ENCODE measurements around the gene GPR68.

The GPR68 gene

DNA sequence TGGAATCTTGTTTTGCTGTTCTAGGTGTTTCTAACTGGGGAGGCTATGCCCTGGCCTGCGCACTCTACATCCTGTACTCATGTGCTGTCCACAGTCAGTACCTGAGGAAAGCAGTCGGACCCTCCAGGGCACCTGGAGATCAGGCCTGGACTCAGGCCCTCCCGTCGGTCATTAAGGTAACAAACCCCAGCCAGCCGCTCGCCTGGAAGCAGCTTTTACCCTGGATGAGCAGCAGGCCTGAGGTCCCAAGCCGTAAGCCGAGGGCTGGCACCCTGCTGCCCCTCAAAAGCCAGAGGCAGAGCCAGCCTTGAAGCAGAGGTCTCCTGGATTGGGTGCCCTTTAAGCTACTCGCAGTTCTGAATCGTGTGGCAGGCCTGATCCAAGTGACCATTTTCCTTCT, 29.1 kb downstream of the GPR68 start:
- no peak overlapping the region for H3K4me3 ChIP-seq (ENCODE audit: low read depth, low read length)
- no peak for DNase-seq (ENCODE audit: low read depth, low spot score)
- ChIA-PET POLR2A (no interaction called here), CTCF (interaction anchor here (1.1 kb wide), 1 partner anchor 38 kb away, joined by 4 read pairs; no protein-coding TSS in a partner anchor)
- TF ChIP-seq, protein P1, sequence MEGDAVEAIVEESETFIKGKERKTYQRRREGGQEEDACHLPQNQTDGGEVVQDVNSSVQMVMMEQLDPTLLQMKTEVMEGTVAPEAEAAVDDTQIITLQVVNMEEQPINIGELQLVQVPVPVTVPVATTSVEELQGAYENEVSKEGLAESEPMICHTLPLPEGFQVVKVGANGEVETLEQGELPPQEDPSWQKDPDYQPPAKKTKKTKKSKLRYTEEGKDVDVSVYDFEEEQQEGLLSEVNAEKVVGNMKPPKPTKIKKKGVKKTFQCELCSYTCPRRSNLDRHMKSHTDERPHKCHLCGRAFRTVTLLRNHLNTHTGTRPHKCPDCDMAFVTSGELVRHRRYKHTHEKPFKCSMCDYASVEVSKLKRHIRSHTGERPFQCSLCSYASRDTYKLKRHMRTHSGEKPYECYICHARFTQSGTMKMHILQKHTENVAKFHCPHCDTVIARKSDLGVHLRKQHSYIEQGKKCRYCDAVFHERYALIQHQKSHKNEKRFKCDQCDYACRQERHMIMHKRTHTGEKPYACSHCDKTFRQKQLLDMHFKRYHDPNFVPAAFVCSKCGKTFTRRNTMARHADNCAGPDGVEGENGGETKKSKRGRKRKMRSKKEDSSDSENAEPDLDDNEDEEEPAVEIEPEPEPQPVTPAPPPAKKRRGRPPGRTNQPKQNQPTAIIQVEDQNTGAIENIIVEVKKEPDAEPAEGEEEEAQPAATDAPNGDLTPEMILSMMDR (IDR thresholded peaks at IDR 0.05; ENCODE audit: insufficient read depth, low read length, missing control alignments), result no peak

DNA sequence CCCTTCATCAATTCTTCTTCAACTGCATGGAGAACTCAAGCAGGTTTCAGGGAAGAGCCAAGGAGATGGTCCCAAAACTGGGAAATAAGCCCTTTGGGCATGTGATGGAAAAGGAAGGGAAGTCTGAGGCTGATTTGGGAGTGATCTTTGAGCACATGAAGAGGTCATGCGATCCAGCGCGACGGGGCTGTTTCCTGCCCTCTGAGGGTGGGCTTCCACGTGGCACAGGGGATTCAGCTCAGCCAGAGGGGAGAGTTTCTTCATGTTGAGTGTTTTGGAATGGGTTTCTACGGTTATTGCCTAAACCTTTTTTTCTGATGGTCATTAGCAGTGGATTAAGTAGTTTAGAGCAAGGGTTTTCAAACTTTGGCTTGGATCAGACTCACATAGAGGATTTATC, 30.2 kb downstream of the GPR68 start:
- TF ChIP-seq, protein P1 (IDR thresholded peaks at IDR 0.05; ENCODE audit: insufficient read depth, low read length, missing control alignments), result no peak
- H3K4me3 ChIP-seq (ENCODE audit: low read depth, low read length), result no peak overlapping the region
- ChIA-PET POLR2A (interaction anchor here (0.6 kb wide), 1 partner anchor 809 kb away, joined by 3 read pairs; no protein-coding TSS in a partner anchor), CTCF (no interaction called here)
- no peak for DNase-seq (ENCODE audit: low read depth, low spot score)

DNA sequence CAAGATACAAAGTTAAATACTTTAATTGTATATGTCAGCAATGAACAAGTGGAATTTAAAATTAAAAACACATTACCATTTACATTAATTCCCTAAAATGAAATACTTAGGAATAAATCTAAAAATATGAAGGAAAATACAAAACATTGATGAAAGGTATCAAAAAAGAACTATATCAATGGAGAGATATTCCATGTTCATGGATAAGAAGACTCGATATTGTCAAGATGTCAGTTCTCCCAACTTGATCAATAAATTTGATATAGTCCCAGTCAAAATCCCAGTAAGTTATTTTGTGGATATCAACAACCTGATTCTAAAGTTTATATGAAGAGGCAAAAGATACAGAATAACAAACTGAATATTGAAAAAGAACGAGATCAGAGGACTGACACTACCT, 33.5 kb downstream of the GPR68 start:
- TF ChIP-seq, protein P1 (IDR thresholded peaks at IDR 0.05; ENCODE audit: insufficient read depth, low read length, missing control alignments), result no peak
- no peak overlapping the region for H3K4me3 ChIP-seq (ENCODE audit: low read depth, low read length)
- DNase-seq (ENCODE audit: low read depth, low spot score), result no peak
- CTCF ChIA-PET, result no interaction called here
- POLR2A ChIA-PET, result no interaction called here

GRCh38 chr14:91207008-91207407, 37.5 kb downstream of the GPR68 start:
- DNase-seq (ENCODE audit: low read depth, low spot score), result no peak
- CTCF ChIA-PET, result interaction anchor here (1.4 to 2.6 kb wide), 2 partner anchors 30 to 80 kb away, joined by 3 to 8 read pairs; no protein-coding TSS in a partner anchor
- TF ChIP-seq, protein P1 (IDR thresholded peaks at IDR 0.05; ENCODE audit: insufficient read depth, low read length, missing control alignments), result no peak

DNA sequence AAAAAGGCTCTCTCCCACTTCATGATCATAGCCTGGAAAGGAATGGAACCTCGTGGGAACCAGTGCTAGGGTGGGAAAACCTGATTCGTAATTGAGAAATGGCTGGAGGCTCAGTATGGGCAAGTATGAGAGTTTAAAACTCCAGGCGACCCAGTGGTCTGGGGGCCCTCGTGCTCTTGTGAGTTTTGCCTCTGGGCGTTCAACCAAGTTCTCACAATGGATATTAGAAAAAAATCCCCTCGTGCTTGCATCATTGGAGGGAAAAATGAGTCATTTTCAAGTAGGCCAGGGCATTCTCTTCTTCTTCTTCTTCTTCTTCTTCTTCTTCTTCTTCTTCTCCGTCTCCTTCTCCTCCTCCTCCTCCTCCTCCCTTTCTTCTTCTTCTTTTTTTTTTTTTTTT, 39.0 kb downstream of the GPR68 start:
- DNase-seq (ENCODE audit: low read depth, low spot score), result no peak
- ChIA-PET POLR2A (no interaction called here), CTCF (interaction anchor here (2.6 kb wide), 1 partner anchor 82 kb away, joined by 8 read pairs; no protein-coding TSS in a partner anchor)
- H3K4me3 ChIP-seq (ENCODE audit: low read depth, low read length), result no peak overlapping the region
- TF ChIP-seq, protein P1 (IDR thresholded peaks at IDR 0.05; ENCODE audit: insufficient read depth, low read length, missing control alignments), result no peak

More at GRCh38 chr14:91207008-91207407, 37.5 kb downstream of the GPR68 start:
- H3K4me3 ChIP-seq (ENCODE audit: low read depth, low read length), result no peak overlapping the region
- POLR2A ChIA-PET, result no interaction called here

DNA sequence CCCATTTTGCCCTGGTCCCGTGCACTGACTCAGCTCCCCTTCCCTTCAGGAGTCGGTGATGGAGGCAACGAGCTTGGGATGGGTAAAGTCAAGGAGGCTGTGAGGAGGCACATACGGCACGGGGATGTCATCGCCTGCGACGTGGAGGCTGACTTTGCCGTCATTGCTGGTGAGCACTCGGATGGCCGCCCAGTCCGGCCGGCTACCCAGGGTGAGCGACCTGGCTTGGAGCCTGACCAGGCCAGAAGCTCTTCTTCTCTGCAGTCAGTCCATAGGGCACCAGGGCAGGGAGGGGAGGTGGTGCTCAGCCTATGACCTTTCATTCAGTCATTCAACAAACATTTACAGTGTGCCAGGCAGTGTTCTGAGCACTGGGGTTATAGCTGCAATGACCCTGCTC, 39.8 kb downstream of the GPR68 start:
- POLR2A ChIA-PET, result no interaction called here
- H3K4me3 ChIP-seq (ENCODE audit: low read depth, low read length), result no peak overlapping the region
- TF ChIP-seq, protein P1 (IDR thresholded peaks at IDR 0.05; ENCODE audit: insufficient read depth, low read length, missing control alignments), result no peak
- CTCF ChIA-PET, result interaction anchor here (2.6 kb wide), 1 partner anchor 82 kb away, joined by 8 read pairs; no protein-coding TSS in a partner anchor
- no peak for DNase-seq (ENCODE audit: low read depth, low spot score)

Measured in AG04449 (cell line).